GM18868 (cell line): Measurements from ENCODE around the gene GALNT2.

Experiments used
- ATAC-seq: cut with Tn5 transposase; IDR thresholded peaks from one replicate; pipeline ENCODE4 v1.9.1; 2021; ENCODE audit warnings: mild to moderate bottlenecking, moderate library complexity; ENCODE audit not compliant: unreplicated experiment

The GALNT2 gene

GRCh38 chr1:230249695-230250480 is 182.8 kb downstream of the GALNT2 start:
- no peak for ATAC-seq

GRCh38 chr1:230250666-230251065 is 183.6 kb downstream of the GALNT2 start:
- no peak for ATAC-seq

- peak; percentile 82 for ATAC-seq
Measured at GRCh38 chr1:230251644-230252191, 184.7 kb downstream of the GALNT2 start.

GRCh38 chr1:230253150-230253549 is 186.1 kb downstream of the GALNT2 start:
- no peak for ATAC-seq

GRCh38 chr1:230254265-230254664 is 187.2 kb downstream of the GALNT2 start:
- ATAC-seq: no peak

GRCh38 chr1:230255116-230255515 is 188.1 kb downstream of the GALNT2 start:
- no peak for ATAC-seq

GRCh38 chr1:230255991-230256390 is 189.0 kb downstream of the GALNT2 start:
- ATAC-seq: no peak

- no peak for ATAC-seq
Measured at GRCh38 chr1:230256896-230257295, 189.9 kb downstream of the GALNT2 start.

- no peak for ATAC-seq
Measured at GRCh38 chr1:230259621-230260020, 192.6 kb downstream of the GALNT2 start.

GRCh38 chr1:230260831-230261230 is 193.8 kb downstream of the GALNT2 start:
- no peak for ATAC-seq

- ATAC-seq: no peak
Measured at GRCh38 chr1:230261928-230262650, 195.1 kb downstream of the GALNT2 start.

GRCh38 chr1:230262867-230263567 is 196.0 kb downstream of the GALNT2 start:
- ATAC-seq: no peak

GRCh38 chr1:230263568-230264195 is 196.6 kb downstream of the GALNT2 start:
- no peak for ATAC-seq

- no peak for ATAC-seq
Measured at GRCh38 chr1:230264342-230264741, 197.3 kb downstream of the GALNT2 start.

- no peak for ATAC-seq
Measured at GRCh38 chr1:230265200-230266115, 198.4 kb downstream of the GALNT2 start.

- no peak for ATAC-seq
Measured at GRCh38 chr1:230266456-230266855, 199.4 kb downstream of the GALNT2 start.

GRCh38 chr1:230267338-230268065 is 200.5 kb downstream of the GALNT2 start:
- ATAC-seq: no peak

GRCh38 chr1:230268371-230269170 is 201.5 kb downstream of the GALNT2 start:
- no peak for ATAC-seq
